Measurements from ENCODE around the gene ETFB. TPM values are rescaled to one million over a fixed set of nuclear protein-coding genes. Genes with fewer than 3 reads are reported as not detected.

ETFB gene
- total and polyA plus RNA-seq, 10 of the 15 experiments (the other 5 are each of a cell fraction or from before 2014, with no cell fraction given), result 15.1 to 166 (median 87.8) TPM

GRCh38 chr19:51354742-51355148 lies 11.4 kb downstream of the ETFB start:
- ChIA-PET RAD21 (ENCODE audit: unreplicated experiment) (no interaction called here), POLR2A (no interaction called here), CTCF (interaction anchor here (1.1 kb wide), 1 partner anchor 12 kb away, joined by 3 read pairs; no protein-coding TSS in a partner anchor), SMC1A (ENCODE audit: uncharacterized antibody, unreplicated experiment) (interaction anchor here (0.7 kb wide), 1 partner anchor 42 kb away, joined by 3 read pairs; no protein-coding TSS in a partner anchor)
- no peak for ATAC-seq
- BruUV-seq (replicated peaks), result no TSS peak
- Histone ChIP-seq H4K20me1 (ENCODE audit: control insufficient read depth, insufficient read depth) (no peaks in the 10 kb centered on the region), H3K36me3 (ENCODE audit: control insufficient read depth in 2 of 2, insufficient read depth in 2 of 2, low read length in 1 of 2) (no peaks in the 10 kb centered on the region), H3K9me3 (replicated peaks; ENCODE audit: control insufficient read depth, insufficient read depth, low read length) (no peaks in the 10 kb centered on the region), H3K27ac (ENCODE audit: control insufficient read depth, insufficient read depth) (no peak overlapping the region), H3K79me2 (ENCODE audit: control insufficient read depth, insufficient read depth, low read length) (no peaks in the 10 kb centered on the region), H3K4me1 (ENCODE audit: control insufficient read depth, insufficient read depth, low read length) (no peaks in the 10 kb centered on the region), H3K9ac (ENCODE audit: control insufficient read depth, insufficient read depth, low read length) (no peak overlapping the region), H2AFZ (ENCODE audit: control insufficient read depth, low read depth, low read length) (no peak overlapping the region), H3K27me3 (replicated peaks in 1 of 2; ENCODE audit: control insufficient read depth in 2 of 2, insufficient read depth in 2 of 2, low read length in 1 of 2) (no peaks in the 10 kb centered on the region), H3K4me2 (ENCODE audit: control insufficient read depth, insufficient read depth) (no peak overlapping the region), H3K4me3 (no peak overlapping the region)
- DNase-seq (ENCODE audit: low read depth, low spot score), result no peak
- 87% methylated on average over 8 of the region's 8 CpGs for WGBS (ENCODE audit: insufficient coverage, insufficient replicate concordance, low lambda C conversion rate, missing lambda C conversion rate)
- in situ Hi-C loops (cut with MboI), result loop anchor here (25.0 kb wide), 1 partner anchor 1017 kb away; the partner anchor contains the start of gene KCNC3
- FAIRE-seq, result no peak
- intact Hi-C loops (cut with micrococcal nuclease; ENCODE audit: unreplicated experiment), result no loop called here
- TF ChIP-seq, protein P1, sequence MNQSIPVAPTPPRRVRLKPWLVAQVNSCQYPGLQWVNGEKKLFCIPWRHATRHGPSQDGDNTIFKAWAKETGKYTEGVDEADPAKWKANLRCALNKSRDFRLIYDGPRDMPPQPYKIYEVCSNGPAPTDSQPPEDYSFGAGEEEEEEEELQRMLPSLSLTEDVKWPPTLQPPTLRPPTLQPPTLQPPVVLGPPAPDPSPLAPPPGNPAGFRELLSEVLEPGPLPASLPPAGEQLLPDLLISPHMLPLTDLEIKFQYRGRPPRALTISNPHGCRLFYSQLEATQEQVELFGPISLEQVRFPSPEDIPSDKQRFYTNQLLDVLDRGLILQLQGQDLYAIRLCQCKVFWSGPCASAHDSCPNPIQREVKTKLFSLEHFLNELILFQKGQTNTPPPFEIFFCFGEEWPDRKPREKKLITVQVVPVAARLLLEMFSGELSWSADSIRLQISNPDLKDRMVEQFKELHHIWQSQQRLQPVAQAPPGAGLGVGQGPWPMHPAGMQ (IDR thresholded peaks at IDR 0.05; ENCODE audit: borderline replicate concordance), result no peak
- TF ChIP-seq KLF5 (IDR thresholded peaks at IDR 0.05; ENCODE audit: partially characterized antibody) (no peak), BCL11A (IDR thresholded peaks at IDR 0.05; ENCODE audit: low read depth, low read length) (no peak), ELK1 (IDR thresholded peaks at IDR 0.05; ENCODE audit: low read depth, low read length) (no peak), DPF2 (IDR thresholded peaks at IDR 0.05) (no peak), FOXM1 (IDR thresholded peaks at IDR 0.05; ENCODE audit: low read depth, low read length) (no peak), RAD21 (IDR thresholded peaks at IDR 0.05; ENCODE audit: insufficient read depth, low read depth, low read length) (no peak), KDM1A (IDR thresholded peaks at IDR 0.05; ENCODE audit: borderline replicate concordance) (no peak), CEBPB (IDR thresholded peaks at IDR 0.05; ENCODE audit: borderline replicate concordance in 1 of 2, low read depth in 2 of 2, low read length in 2 of 2) (no peak), PKNOX1 (IDR thresholded peaks at IDR 0.05) (peak; percentile 86)
- TF ChIP-seq, protein P2, sequence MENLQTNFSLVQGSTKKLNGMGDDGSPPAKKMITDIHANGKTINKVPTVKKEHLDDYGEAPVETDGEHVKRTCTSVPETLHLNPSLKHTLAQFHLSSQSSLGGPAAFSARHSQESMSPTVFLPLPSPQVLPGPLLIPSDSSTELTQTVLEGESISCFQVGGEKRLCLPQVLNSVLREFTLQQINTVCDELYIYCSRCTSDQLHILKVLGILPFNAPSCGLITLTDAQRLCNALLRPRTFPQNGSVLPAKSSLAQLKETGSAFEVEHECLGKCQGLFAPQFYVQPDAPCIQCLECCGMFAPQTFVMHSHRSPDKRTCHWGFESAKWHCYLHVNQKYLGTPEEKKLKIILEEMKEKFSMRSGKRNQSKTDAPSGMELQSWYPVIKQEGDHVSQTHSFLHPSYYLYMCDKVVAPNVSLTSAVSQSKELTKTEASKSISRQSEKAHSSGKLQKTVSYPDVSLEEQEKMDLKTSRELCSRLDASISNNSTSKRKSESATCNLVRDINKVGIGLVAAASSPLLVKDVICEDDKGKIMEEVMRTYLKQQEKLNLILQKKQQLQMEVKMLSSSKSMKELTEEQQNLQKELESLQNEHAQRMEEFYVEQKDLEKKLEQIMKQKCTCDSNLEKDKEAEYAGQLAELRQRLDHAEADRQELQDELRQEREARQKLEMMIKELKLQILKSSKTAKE (IDR thresholded peaks at IDR 0.05; ENCODE audit: low read depth, poor library complexity, severe bottlenecking), result no peak
- TF ChIP-seq, protein P3, sequence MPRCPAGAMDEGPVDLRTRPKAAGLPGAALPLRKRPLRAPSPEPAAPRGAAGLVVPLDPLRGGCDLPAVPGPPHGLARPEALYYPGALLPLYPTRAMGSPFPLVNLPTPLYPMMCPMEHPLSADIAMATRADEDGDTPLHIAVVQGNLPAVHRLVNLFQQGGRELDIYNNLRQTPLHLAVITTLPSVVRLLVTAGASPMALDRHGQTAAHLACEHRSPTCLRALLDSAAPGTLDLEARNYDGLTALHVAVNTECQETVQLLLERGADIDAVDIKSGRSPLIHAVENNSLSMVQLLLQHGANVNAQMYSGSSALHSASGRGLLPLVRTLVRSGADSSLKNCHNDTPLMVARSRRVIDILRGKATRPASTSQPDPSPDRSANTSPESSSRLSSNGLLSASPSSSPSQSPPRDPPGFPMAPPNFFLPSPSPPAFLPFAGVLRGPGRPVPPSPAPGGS (IDR thresholded peaks at IDR 0.05; ENCODE audit: borderline replicate concordance, insufficient read depth, low read depth, low read length, poor library complexity, severe bottlenecking), result no peak
- TF ChIP-seq, protein P4, sequence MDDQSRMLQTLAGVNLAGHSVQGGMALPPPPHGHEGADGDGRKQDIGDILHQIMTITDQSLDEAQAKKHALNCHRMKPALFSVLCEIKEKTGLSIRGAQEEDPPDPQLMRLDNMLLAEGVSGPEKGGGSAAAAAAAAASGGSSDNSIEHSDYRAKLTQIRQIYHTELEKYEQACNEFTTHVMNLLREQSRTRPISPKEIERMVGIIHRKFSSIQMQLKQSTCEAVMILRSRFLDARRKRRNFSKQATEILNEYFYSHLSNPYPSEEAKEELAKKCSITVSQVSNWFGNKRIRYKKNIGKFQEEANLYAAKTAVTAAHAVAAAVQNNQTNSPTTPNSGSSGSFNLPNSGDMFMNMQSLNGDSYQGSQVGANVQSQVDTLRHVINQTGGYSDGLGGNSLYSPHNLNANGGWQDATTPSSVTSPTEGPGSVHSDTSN (IDR thresholded peaks at IDR 0.05; ENCODE audit: insufficient replicate concordance, low read depth, low read length), result peak; percentile 53
